ENCODE results near the gene TNFAIP2.
A peak's percentile ranks its signal among the peaks of the same experiment; 100 is the strongest.

The TNFAIP2 gene

DNA sequence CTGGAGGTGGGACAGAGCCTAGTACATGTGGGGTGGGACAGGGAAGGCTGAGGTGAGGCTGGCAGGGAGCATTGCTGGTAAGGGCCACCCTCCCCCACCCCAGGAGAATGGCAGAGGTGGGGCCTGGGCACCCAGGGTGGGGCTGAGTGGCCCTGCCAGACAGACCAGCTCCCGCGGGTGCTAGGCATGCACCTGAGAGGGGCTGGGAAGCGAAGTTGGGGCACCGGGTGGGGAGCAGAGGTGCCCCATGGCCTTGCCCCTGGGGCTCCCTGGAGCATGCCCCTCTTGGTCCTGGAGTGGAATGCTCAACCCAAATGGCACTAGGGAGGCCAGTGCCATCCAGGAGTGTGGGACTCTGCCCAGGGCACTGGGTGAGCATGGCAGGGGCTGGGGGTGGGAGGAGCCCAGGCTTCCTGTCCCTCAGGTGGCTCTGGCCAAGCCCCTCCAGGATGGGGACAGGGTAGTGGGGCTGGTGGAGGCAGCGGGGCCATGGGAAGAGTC lies 1.3 kb downstream of the TNFAIP2 start:
- TF ChIP-seq CTCF (IDR thresholded peaks at IDR 0.05; ENCODE audit: poor library complexity, severe bottlenecking): no peak
- H3K9me3 ChIP-seq (ENCODE audit: severe bottlenecking): no peaks in the 10 kb centered on the region
- peaks cover 46% of the 10 kb centered on the region for H3K4me1 ChIP-seq (ENCODE audit: insufficient read depth, poor library complexity, severe bottlenecking)
- no peak overlapping the region for H3K27ac ChIP-seq (ENCODE audit: poor library complexity, severe bottlenecking)
- H3K36me3 ChIP-seq (ENCODE audit: low read depth): no peaks in the 10 kb centered on the region
- DNase-seq (ENCODE audit: low spot score) (no peak), ATAC-seq (ENCODE audit: low read depth) (no peak)
- no peak overlapping the region for H3K4me3 ChIP-seq (ENCODE audit: severe bottlenecking)
- no peaks in the 10 kb centered on the region for H3K27me3 ChIP-seq (ENCODE audit: insufficient read depth, poor library complexity, severe bottlenecking)

GRCh38 chr14:103125098-103126070 lies 2.1 kb downstream of the TNFAIP2 start:
- no peak overlapping the region for H3K4me3 ChIP-seq (ENCODE audit: severe bottlenecking)
- ATAC-seq (ENCODE audit: low read depth) (no peak), DNase-seq (ENCODE audit: low spot score) (no peak)
- H3K27ac ChIP-seq (ENCODE audit: poor library complexity, severe bottlenecking): no peak overlapping the region
- no peak for TF ChIP-seq CTCF (IDR thresholded peaks at IDR 0.05; ENCODE audit: poor library complexity, severe bottlenecking)
- no peaks in the 10 kb centered on the region for H3K9me3 ChIP-seq (ENCODE audit: severe bottlenecking)
- no peaks in the 10 kb centered on the region for H3K36me3 ChIP-seq (ENCODE audit: low read depth)
- peaks cover 54% of the 10 kb centered on the region for H3K4me1 ChIP-seq (ENCODE audit: insufficient read depth, poor library complexity, severe bottlenecking)
- no peaks in the 10 kb centered on the region for H3K27me3 ChIP-seq (ENCODE audit: insufficient read depth, poor library complexity, severe bottlenecking)

DNA sequence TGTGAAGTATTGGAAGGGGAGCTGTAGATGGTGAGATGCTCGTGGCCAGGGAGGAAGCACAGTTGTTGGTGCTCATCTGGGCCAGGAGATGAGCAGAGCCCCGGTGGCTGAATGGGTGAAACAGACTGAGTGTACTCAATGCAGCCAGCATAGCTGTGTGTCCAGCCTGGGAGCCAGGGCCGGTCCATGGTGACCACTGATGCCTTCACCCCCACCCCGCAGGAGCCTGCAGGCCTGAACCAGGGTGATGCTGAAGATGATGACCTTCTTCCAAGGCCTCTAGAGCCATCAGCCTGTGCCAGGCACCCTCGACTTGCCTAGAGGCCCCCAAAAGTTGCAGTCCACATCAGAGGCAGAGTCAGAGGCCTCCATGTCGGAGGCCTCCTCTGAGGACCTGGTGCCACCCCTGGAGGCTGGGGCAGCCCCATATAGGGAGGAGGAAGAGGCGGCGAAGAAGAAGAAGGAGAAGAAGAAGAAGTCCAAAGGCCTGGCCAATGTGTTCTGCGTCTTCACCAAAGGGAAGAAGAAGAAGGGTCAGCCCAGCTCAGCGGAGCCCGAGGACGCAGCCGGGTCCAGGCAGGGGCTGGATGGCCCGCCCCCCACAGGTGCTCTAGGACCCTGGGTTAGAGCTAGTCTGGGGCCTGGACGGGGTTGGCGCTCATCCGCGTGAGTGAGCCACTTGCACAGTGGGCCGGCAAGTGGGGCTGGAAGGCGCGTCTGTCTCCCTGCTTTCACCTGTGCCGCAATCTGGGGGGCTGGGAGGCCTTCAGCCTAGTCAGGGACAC lies 3.0 kb downstream of the TNFAIP2 start:
- Histone ChIP-seq H3K4me3 (ENCODE audit: severe bottlenecking) (peak overlapping the region; percentile 22), H3K9me3 (ENCODE audit: severe bottlenecking) (no peaks in the 10 kb centered on the region), H3K27me3 (ENCODE audit: insufficient read depth, poor library complexity, severe bottlenecking) (no peaks in the 10 kb centered on the region), H3K27ac (ENCODE audit: poor library complexity, severe bottlenecking) (peak overlapping the region; percentile 94), H3K4me1 (ENCODE audit: insufficient read depth, poor library complexity, severe bottlenecking) (peaks cover 62% of the 10 kb centered on the region), H3K36me3 (ENCODE audit: low read depth) (no peaks in the 10 kb centered on the region)
- DNase-seq (ENCODE audit: low spot score) (no peak), ATAC-seq (ENCODE audit: low read depth) (no peak)
- TF ChIP-seq CTCF (IDR thresholded peaks at IDR 0.05; ENCODE audit: poor library complexity, severe bottlenecking): no peak

- DNase-seq (ENCODE audit: low spot score) (no peak), ATAC-seq (ENCODE audit: low read depth) (peak; percentile 19)
- peak overlapping the region; percentile 22 for H3K4me3 ChIP-seq (ENCODE audit: severe bottlenecking)
- peak; percentile 82 for TF ChIP-seq CTCF (IDR thresholded peaks at IDR 0.05; ENCODE audit: poor library complexity, severe bottlenecking)
- peaks cover 58% of the 10 kb centered on the region for H3K4me1 ChIP-seq (ENCODE audit: insufficient read depth, poor library complexity, severe bottlenecking)
- H3K36me3 ChIP-seq (ENCODE audit: low read depth): no peaks in the 10 kb centered on the region
- no peaks in the 10 kb centered on the region for H3K9me3 ChIP-seq (ENCODE audit: severe bottlenecking)
- H3K27ac ChIP-seq (ENCODE audit: poor library complexity, severe bottlenecking): peak overlapping the region; percentile 94
- no peaks in the 10 kb centered on the region for H3K27me3 ChIP-seq (ENCODE audit: insufficient read depth, poor library complexity, severe bottlenecking)
Observed at GRCh38 chr14:103126873-103127304, 3.6 kb downstream of the TNFAIP2 start.
